ENCODE results near the gene TBX4.

DNA sequence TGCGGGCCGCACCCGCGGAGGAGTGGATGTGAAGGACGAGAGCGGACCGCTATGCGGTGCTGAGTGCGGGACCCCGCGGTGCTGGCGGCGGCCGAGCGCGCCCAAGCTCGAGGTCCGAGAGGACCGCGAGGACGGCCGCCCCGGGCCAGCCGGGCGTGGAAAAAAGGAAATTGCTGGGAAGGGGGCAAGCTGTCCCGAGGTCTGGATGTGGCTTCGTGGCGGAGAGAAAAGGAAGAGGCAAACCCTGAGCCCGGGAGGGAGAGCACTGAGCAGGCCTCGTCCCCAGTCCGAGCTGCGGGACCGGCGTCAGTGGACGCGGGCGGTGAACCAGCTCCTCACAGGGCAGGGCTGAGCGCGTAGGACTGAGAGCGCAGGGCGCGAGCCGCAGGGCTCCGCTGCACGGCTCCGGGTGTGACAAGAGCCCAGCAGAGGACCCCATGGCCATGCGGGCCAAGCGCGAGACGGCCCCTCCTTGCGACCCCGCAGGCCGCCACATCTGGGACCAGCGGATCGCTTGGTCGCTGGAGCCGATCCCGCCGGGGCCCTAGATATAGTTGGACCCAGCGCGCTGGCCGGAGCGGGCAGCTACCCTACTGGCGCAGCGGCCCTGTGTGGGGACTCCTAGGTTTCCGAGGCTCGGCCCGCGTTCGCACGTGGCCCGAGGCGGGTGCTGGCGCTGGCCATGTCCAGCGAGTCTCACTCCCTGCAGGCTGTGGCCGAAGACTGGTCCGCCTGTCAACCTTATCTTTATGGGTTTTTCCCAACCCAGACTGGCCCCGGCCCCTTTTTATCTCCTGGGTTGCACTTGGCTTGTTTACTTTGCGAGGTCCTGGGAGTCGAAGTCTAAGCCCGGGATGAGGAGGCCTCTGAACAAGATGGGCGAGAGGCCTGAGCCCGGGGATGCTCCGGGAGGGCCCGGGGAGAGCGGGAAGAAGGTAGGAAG is 2.4 kb downstream of the TBX4 start:
- TF ChIP-seq, protein P1, sequence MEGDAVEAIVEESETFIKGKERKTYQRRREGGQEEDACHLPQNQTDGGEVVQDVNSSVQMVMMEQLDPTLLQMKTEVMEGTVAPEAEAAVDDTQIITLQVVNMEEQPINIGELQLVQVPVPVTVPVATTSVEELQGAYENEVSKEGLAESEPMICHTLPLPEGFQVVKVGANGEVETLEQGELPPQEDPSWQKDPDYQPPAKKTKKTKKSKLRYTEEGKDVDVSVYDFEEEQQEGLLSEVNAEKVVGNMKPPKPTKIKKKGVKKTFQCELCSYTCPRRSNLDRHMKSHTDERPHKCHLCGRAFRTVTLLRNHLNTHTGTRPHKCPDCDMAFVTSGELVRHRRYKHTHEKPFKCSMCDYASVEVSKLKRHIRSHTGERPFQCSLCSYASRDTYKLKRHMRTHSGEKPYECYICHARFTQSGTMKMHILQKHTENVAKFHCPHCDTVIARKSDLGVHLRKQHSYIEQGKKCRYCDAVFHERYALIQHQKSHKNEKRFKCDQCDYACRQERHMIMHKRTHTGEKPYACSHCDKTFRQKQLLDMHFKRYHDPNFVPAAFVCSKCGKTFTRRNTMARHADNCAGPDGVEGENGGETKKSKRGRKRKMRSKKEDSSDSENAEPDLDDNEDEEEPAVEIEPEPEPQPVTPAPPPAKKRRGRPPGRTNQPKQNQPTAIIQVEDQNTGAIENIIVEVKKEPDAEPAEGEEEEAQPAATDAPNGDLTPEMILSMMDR (IDR thresholded peaks at IDR 0.05): no peak
- TF ChIP-seq POLR2A (IDR thresholded peaks at IDR 0.05) (no peak), EP300 (IDR thresholded peaks at IDR 0.05) (no peak)
